A673 (cell line): ENCODE measurements around the gene CERS6. TPM values are rescaled to one million over a fixed set of nuclear protein-coding genes. Genes with fewer than 3 reads are reported as not detected.
"Not testable (repeated sequence)": the region's sequence is repeated elsewhere in the genome, so short reads cannot be mapped to it uniquely, and the experiment has no call there.

Experiments
- BruUV-seq: library from RNA; stranded (reverse); fragments of 400-500 nt; replicated peaks from 2 replicates; lab custom pipeline; 2021; lab: Mats Ljungman, UMichigan
- CTCF ChIA-PET: fragments of 300-600 bp; sonication (Branson Sonifier 250); formaldehyde crosslinking; loops from one replicate; lab custom pipeline; 2022; ENCODE audit warnings: antibody characterized with exemption; lab: Charles Lee
- POLR2A ChIA-PET: fragments of 300-600 bp; sonication (Branson Sonifier 250); formaldehyde crosslinking; loops from one replicate; lab custom pipeline; 2022; ENCODE audit warnings: antibody characterized with exemption; ENCODE audit not compliant: low non-redundant PET; lab: Charles Lee
- DNase-seq: peaks from one replicate; pipeline ENCODE4 v3.0.0-alpha.2; 2015; ENCODE audit warnings: low spot score
- H3K27ac ChIP-seq: fragments of 200-600 bp; sonication (generic); 2 replicates; pipeline ENCODE4 v1.5.1; 2016; ENCODE audit warnings: mixed run types, low read depth, mild to moderate bottlenecking, mixed read lengths, antibody characterized with exemption, low read length; ENCODE audit not compliant: poor library complexity, severe bottlenecking
- H3K27me3 ChIP-seq: fragments of 200-600 bp; sonication (generic); replicated peaks from 2 replicates; pipeline ENCODE4 v1.6.1; 2017; ENCODE audit warnings: mixed run types, low read depth, mild to moderate bottlenecking, mixed read lengths, antibody characterized with exemption, low read length; ENCODE audit not compliant: insufficient read depth, poor library complexity
- H3K36me3 ChIP-seq: fragments of 200-600 bp; sonication (generic); 2 replicates; pipeline ENCODE4 v1.6.1; 2016; ENCODE audit warnings: mixed run types, mild to moderate bottlenecking, mixed read lengths, antibody characterized with exemption, low read length; ENCODE audit not compliant: insufficient read depth, poor library complexity, severe bottlenecking
- H3K4me1 ChIP-seq: fragments of 200-600 bp; sonication (generic); 2 replicates; pipeline ENCODE4 v1.6.1; 2017; ENCODE audit warnings: mixed run types, mild to moderate bottlenecking, mixed read lengths, antibody characterized with exemption, low read length; ENCODE audit not compliant: insufficient read depth, poor library complexity, severe bottlenecking
- H3K4me3 ChIP-seq: fragments of 200-600 bp; sonication (generic); 2 replicates; pipeline ENCODE4 v1.5.1; 2016; ENCODE audit warnings: low read depth, mixed run types, mild to moderate bottlenecking, mixed read lengths, low read length; ENCODE audit not compliant: poor library complexity, severe bottlenecking
- H3K9me3 ChIP-seq: fragments of 200-600 bp; sonication (generic); 2 replicates; pipeline ENCODE4 v1.6.1; 2016; ENCODE audit warnings: mixed run types, low read depth, mild to moderate bottlenecking, mixed read lengths, antibody characterized with exemption, low read length; ENCODE audit not compliant: poor library complexity, severe bottlenecking
- EZH2 ChIP-seq: fragments of 200-600 bp; sonication (generic); IDR thresholded peaks from 2 replicates; pipeline ENCODE4 v1.6.1; 2017; ENCODE audit warnings: borderline replicate concordance, low read depth, mild to moderate bottlenecking, mixed read lengths, antibody characterized with exemption, low read length; ENCODE audit not compliant: poor library complexity, severe bottlenecking
- intact Hi-C: fragments of 100-400 bp; cut with micrococcal nuclease; formaldehyde crosslinking; loops from one replicate; pipeline ENCODE4 v1.10.0; 2022; ENCODE audit not compliant: unreplicated experiment
- total RNA-seq: library from RNA; stranded (reverse); gene quantifications from 2 replicates; pipeline ENCODE4 v1.2.3, GENCODE V29; 2021
- TF ChIP-seq, protein P1 (sequence below): fragments of 300-800, 200-600 bp; sonication (generic); conservative IDR thresholded peaks from 2 replicates; pipeline ENCODE4 v1.5.1; 2017; ENCODE audit warnings: low read depth, mild to moderate bottlenecking, antibody characterized with exemption, low read length, moderate library complexity, mixed read lengths

Gene CERS6
- total RNA-seq, 1 experiment from 2014 or later, result 12.4 TPM

- POLR2A ChIA-PET, result no interaction called here
- Histone ChIP-seq H3K4me1 (no peaks in the 10 kb centered on the region), H3K27me3 (no peaks in the 10 kb centered on the region), H3K36me3 (no peaks in the 10 kb centered on the region), H3K27ac (no peak overlapping the region), H3K9me3 (no peaks in the 10 kb centered on the region), H3K4me3 (no peak overlapping the region)
- BruUV-seq, result no TSS peak
- intact Hi-C loops, result no loop called here
- TF ChIP-seq EZH2, result no peak
- TF ChIP-seq, protein P1, sequence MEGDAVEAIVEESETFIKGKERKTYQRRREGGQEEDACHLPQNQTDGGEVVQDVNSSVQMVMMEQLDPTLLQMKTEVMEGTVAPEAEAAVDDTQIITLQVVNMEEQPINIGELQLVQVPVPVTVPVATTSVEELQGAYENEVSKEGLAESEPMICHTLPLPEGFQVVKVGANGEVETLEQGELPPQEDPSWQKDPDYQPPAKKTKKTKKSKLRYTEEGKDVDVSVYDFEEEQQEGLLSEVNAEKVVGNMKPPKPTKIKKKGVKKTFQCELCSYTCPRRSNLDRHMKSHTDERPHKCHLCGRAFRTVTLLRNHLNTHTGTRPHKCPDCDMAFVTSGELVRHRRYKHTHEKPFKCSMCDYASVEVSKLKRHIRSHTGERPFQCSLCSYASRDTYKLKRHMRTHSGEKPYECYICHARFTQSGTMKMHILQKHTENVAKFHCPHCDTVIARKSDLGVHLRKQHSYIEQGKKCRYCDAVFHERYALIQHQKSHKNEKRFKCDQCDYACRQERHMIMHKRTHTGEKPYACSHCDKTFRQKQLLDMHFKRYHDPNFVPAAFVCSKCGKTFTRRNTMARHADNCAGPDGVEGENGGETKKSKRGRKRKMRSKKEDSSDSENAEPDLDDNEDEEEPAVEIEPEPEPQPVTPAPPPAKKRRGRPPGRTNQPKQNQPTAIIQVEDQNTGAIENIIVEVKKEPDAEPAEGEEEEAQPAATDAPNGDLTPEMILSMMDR, result no peak
- CTCF ChIA-PET, result no interaction called here
- DNase-seq, result no peak
Measured at GRCh38 chr2:168486477-168486876, 30.4 kb downstream of the CERS6 start.

DNA sequence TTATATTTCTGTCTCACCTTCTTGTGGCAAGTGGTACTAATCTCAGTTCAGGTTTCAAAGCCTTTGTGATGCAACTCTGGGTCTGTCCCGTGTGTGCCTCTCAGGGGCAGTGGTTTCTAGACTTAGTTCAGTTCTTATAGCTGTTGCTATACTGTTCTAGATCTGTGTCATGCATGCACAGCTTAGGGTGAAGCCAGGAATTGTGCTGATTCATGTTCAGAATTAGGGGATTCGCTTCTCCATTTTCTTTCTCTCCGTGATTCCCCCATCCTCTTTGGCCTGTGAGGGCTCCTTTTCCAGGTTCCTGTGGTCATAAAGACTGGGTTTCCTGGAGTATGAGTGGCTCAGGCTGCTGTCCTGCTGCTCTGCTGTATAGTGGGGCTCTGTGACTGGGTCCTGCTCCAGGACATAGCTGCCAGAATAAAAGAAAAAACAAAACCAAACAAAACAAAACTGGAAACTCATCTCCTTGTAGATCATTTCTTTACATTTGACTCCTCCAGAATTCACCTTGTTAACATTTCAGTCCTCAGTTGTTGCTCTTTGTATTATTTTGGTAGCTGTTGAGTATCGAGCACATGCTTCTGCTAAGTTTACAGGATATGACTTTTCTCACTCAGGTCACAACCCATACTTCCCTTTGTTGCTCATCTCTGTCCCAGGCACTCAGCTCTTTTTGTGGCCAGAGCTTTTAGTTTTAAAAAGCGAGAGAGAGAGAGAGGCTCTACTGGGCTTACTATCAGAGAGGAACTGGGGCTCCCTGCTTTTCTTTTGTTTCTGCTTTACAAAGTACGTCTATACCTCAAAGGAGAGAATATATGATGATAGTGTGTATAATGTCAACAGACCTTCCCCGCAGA, 34.2 kb downstream of the CERS6 start:
- intact Hi-C loops, result no loop called here
- BruUV-seq, result no TSS peak
- no peaks in the 10 kb centered on the region for H3K27me3 ChIP-seq
- no peaks in the 10 kb centered on the region for H3K9me3 ChIP-seq
- H3K27ac ChIP-seq, result no peak overlapping the region
- TF ChIP-seq, protein P1, result no peak
- no peak for TF ChIP-seq EZH2
- H3K4me1 ChIP-seq, result no peaks in the 10 kb centered on the region
- no peak for DNase-seq
- no peaks in the 10 kb centered on the region for H3K36me3 ChIP-seq
- CTCF ChIA-PET, result no interaction called here
- no peak overlapping the region for H3K4me3 ChIP-seq
- POLR2A ChIA-PET, result no interaction called here

- no peak for TF ChIP-seq EZH2
- TF ChIP-seq, protein P1, result no peak
Measured at GRCh38 chr2:168490946-168491605, 35.0 kb downstream of the CERS6 start.

DNA sequence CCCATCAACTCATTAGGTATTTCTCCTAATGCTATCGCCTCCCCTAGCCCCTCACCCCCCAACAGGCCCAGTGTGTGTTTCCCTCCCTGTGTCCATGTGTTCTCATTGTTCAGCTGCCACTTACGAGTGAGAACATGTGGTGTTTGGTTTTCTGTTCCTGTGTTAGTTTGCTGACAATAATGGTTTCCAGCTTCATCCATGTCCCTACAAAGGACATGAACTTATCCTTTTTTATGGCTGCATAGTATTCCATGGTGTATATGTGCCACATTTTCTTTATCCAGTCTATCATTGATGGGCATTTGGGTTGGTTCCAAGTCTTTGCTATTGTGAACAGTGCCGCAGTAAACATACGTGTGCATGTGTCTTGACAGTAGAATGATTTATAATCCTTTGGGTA, 35.7 kb downstream of the CERS6 start:
- H3K27me3 ChIP-seq, CTCF ChIA-PET, POLR2A ChIA-PET, intact Hi-C loops, H3K4me3 ChIP-seq, H3K36me3 ChIP-seq, BruUV-seq, H3K4me1 ChIP-seq, DNase-seq, H3K27ac ChIP-seq, H3K9me3 ChIP-seq: not testable (repeated sequence)

More at GRCh38 chr2:168490946-168491605, 35.0 kb downstream of the CERS6 start:
- no peaks in the 10 kb centered on the region for H3K36me3 ChIP-seq
- H3K4me3 ChIP-seq, result no peak overlapping the region
- no peak overlapping the region for H3K27ac ChIP-seq
- ChIA-PET CTCF (no interaction called here), POLR2A (no interaction called here)
- no peak for DNase-seq
- no peaks in the 10 kb centered on the region for H3K4me1 ChIP-seq
- H3K9me3 ChIP-seq, result no peaks in the 10 kb centered on the region
- intact Hi-C loops, result no loop called here
- BruUV-seq, result no TSS peak
- no peaks in the 10 kb centered on the region for H3K27me3 ChIP-seq

GRCh38 chr2:168493219-168493618, 37.1 kb downstream of the CERS6 start:
- BruUV-seq, H3K27me3 ChIP-seq, DNase-seq, H3K27ac ChIP-seq, intact Hi-C loops, POLR2A ChIA-PET, H3K9me3 ChIP-seq, CTCF ChIA-PET, H3K4me3 ChIP-seq, H3K4me1 ChIP-seq, H3K36me3 ChIP-seq: not testable (repeated sequence)
